ENCODE data around the gene ZNF629.

- TF ChIP-seq GATA2 (IDR thresholded peaks at IDR 0.05; ENCODE audit: low read depth, low read length) (no peak), GATA3 (IDR thresholded peaks at IDR 0.05; ENCODE audit: low read depth, low read length) (no peak)
Observed at GRCh38 chr16:30766206-30766932, 20.6 kb downstream of the ZNF629 start.
